ENCODE results near the gene EEF1A2.

Gene EEF1A2

DNA sequence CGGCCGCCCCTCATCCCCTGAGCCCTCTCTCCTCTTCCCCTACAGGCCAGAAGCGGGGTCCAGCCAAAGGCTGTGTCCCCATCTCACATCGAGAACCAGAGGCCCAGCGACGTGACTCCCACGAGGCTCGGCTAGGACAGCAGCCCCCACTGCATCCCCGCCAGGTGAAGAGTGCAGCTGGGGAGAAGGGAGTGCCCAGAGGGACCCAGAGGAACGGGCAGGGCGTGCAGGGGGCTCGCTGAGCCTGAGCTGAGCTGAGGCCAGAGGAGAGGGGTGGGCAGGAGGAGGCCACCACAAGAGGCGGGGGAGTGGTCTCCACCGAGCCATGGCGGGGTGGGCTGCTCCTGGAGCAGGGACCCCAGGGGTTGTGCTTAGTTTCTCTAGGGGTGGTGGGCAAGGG lies 59.0 kb downstream of the EEF1A2 start:
- ATAC-seq = no peak
- TF ChIP-seq TOX (CRISPR knock-in tag; IDR thresholded peaks at IDR 0.05; ENCODE audit: borderline replicate concordance) (no peak), ZC3H10 (CRISPR knock-in tag; IDR thresholded peaks at IDR 0.05) (no peak), CSDC2 (CRISPR knock-in tag; IDR thresholded peaks at IDR 0.05) (no peak), ZFP3 (CRISPR knock-in tag; IDR thresholded peaks at IDR 0.05) (no peak), ESRRG (CRISPR knock-in tag; IDR thresholded peaks at IDR 0.05) (no peak), GLIS3 (CRISPR knock-in tag; IDR thresholded peaks at IDR 0.05) (no peak), ISL1 (CRISPR knock-in tag; IDR thresholded peaks at IDR 0.05) (no peak), BACH2 (CRISPR knock-in tag; IDR thresholded peaks at IDR 0.05; ENCODE audit: borderline replicate concordance) (no peak), PPARA (CRISPR knock-in tag; IDR thresholded peaks at IDR 0.05; ENCODE audit: borderline replicate concordance) (no peak), ZNF565 (CRISPR knock-in tag; conservative IDR thresholded peaks at IDR 0.05; ENCODE audit: low read depth) (no peak), PATZ1 (CRISPR knock-in tag; IDR thresholded peaks at IDR 0.05; ENCODE audit: borderline replicate concordance) (no peak), ARNTL (CRISPR knock-in tag; IDR thresholded peaks at IDR 0.05; ENCODE audit: borderline replicate concordance, low read depth) (no peak), RARB (CRISPR knock-in tag; IDR thresholded peaks at IDR 0.05) (no peak)

DNA sequence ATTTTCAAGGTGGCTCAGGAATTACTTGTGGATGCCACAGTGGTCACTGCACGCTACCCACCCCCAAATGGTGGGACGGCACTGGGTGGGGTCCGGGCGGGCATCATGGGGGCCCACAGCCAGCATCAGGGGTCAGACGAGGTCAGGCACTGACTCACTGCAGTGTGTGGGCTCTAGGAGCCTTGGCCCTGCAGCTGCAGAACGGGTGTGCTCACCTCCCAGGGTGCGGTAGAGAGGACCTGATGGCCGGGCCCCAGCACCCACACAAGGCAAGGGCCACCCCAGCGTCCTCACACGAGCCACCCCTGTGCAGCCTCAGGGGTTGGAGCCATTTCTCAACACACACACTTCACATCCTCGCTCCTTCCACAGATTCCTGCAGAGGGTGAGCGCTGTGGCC lies 60.8 kb downstream of the EEF1A2 start:
- no peak for ATAC-seq
- TF ChIP-seq ZFP3 (CRISPR knock-in tag; IDR thresholded peaks at IDR 0.05) = no peak
- TF ChIP-seq GLIS3 (CRISPR knock-in tag; IDR thresholded peaks at IDR 0.05) = no peak
- TF ChIP-seq TOX (CRISPR knock-in tag; IDR thresholded peaks at IDR 0.05; ENCODE audit: borderline replicate concordance) = no peak
- TF ChIP-seq, protein P1, sequence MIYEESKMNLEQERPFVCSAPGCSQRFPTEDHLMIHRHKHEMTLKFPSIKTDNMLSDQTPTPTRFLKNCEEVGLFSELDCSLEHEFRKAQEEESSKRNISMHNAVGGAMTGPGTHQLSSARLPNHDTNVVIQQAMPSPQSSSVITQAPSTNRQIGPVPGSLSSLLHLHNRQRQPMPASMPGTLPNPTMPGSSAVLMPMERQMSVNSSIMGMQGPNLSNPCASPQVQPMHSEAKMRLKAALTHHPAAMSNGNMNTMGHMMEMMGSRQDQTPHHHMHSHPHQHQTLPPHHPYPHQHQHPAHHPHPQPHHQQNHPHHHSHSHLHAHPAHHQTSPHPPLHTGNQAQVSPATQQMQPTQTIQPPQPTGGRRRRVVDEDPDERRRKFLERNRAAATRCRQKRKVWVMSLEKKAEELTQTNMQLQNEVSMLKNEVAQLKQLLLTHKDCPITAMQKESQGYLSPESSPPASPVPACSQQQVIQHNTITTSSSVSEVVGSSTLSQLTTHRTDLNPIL (CRISPR knock-in tag; IDR thresholded peaks at IDR 0.05; ENCODE audit: low read depth) = no peak
- TF ChIP-seq SNAI2 (CRISPR knock-in tag; IDR thresholded peaks at IDR 0.05) = no peak
- no peak for TF ChIP-seq ISL1 (CRISPR knock-in tag; IDR thresholded peaks at IDR 0.05)
- TF ChIP-seq ZNF565 (CRISPR knock-in tag; conservative IDR thresholded peaks at IDR 0.05; ENCODE audit: low read depth) = no peak
- TF ChIP-seq RARB (CRISPR knock-in tag; IDR thresholded peaks at IDR 0.05) = no peak
- TF ChIP-seq POU6F1 (CRISPR knock-in tag; IDR thresholded peaks at IDR 0.05; ENCODE audit: borderline replicate concordance, low read depth) = no peak
- TF ChIP-seq ESRRG (CRISPR knock-in tag; IDR thresholded peaks at IDR 0.05) = no peak
- TF ChIP-seq ZNF70 (CRISPR knock-in tag; IDR thresholded peaks at IDR 0.05) = no peak
- no peak for TF ChIP-seq TCF4 (CRISPR knock-in tag; IDR thresholded peaks at IDR 0.05; ENCODE audit: borderline replicate concordance)
- no peak for TF ChIP-seq PATZ1 (CRISPR knock-in tag; IDR thresholded peaks at IDR 0.05; ENCODE audit: borderline replicate concordance)
- TF ChIP-seq ARNTL (CRISPR knock-in tag; IDR thresholded peaks at IDR 0.05; ENCODE audit: borderline replicate concordance, low read depth) = no peak
- no peak for TF ChIP-seq OSR1 (CRISPR knock-in tag; IDR thresholded peaks at IDR 0.05)
- TF ChIP-seq ZNF8 (CRISPR knock-in tag; IDR thresholded peaks at IDR 0.05) = no peak
- TF ChIP-seq BACH2 (CRISPR knock-in tag; IDR thresholded peaks at IDR 0.05; ENCODE audit: borderline replicate concordance) = no peak
- no peak for TF ChIP-seq ZC3H10 (CRISPR knock-in tag; IDR thresholded peaks at IDR 0.05)
- TF ChIP-seq ZFP30 (CRISPR knock-in tag; IDR thresholded peaks at IDR 0.05) = no peak
- no peak for TF ChIP-seq CSRNP3 (CRISPR knock-in tag; IDR thresholded peaks at IDR 0.05)

Measured in SK-N-SH treated with all-trans-retinoic acid at 6 μM for 48 hours (cell line).